ENCODE measurements around the gene MCF2L2. TPM values are rescaled to one million over a fixed set of nuclear protein-coding genes. Genes with fewer than 3 reads are reported as not detected.

Gene MCF2L2
- total and polyA plus RNA-seq, 2 of the 13 experiments (the other 11 are each of a cell fraction or from before 2014, with no cell fraction given) = not detected

- TF ChIP-seq TFAP4 (IDR thresholded peaks at IDR 0.05; ENCODE audit: borderline replicate concordance, low read depth) = peak; percentile 95
- TF ChIP-seq MIER2 (CRISPR knock-in tag; IDR thresholded peaks at IDR 0.05) = peak; percentile 26; the same call in 1 of the 2 replicates
- TF ChIP-seq ISL2 (CRISPR knock-in tag; IDR thresholded peaks at IDR 0.05) = peak; percentile 93
- TF ChIP-seq ZNF580 (CRISPR knock-in tag; IDR thresholded peaks at IDR 0.05; ENCODE audit: borderline replicate concordance, low read depth) = no peak
- TF ChIP-seq TARDBP (CRISPR knock-in tag; IDR thresholded peaks at IDR 0.05) = peak; percentile 75; the same call in 1 of the 2 replicates
- TF ChIP-seq NCOR1 (IDR thresholded peaks at IDR 0.05; ENCODE audit: borderline replicate concordance, low read length) = peak; percentile 75
- TF ChIP-seq RORA (CRISPR knock-in tag; IDR thresholded peaks at IDR 0.05) = no peak; the same call in 1 of the 2 replicates
- TF ChIP-seq GPBP1L1 (CRISPR knock-in tag; IDR thresholded peaks at IDR 0.05) = no peak
- TF ChIP-seq ZNF556 (CRISPR knock-in tag; IDR thresholded peaks at IDR 0.05; ENCODE audit: borderline replicate concordance) = peak; percentile 31; the same call in 1 of the 2 replicates
- TF ChIP-seq CREB1 (IDR thresholded peaks at IDR 0.05) = no peak
- peak; percentile 77 for TF ChIP-seq CREB1 (CRISPR knock-in tag; IDR thresholded peaks at IDR 0.05)
- no peak for TF ChIP-seq ZSCAN9 (CRISPR knock-in tag; IDR thresholded peaks at IDR 0.05; ENCODE audit: borderline replicate concordance)
- TF ChIP-seq PRDM4 (CRISPR knock-in tag; IDR thresholded peaks at IDR 0.05; ENCODE audit: borderline replicate concordance) = no peak
- TF ChIP-seq KDM3A (CRISPR knock-in tag; IDR thresholded peaks at IDR 0.05; ENCODE audit: low read depth) = no peak
- peak; percentile 35 for TF ChIP-seq ATF7 (IDR thresholded peaks at IDR 0.05)
- TF ChIP-seq ATF7 (CRISPR knock-in tag; IDR thresholded peaks at IDR 0.05) = no peak; the same call in 1 of the 2 replicates
- no peak for TF ChIP-seq ZNF564 (CRISPR knock-in tag; IDR thresholded peaks at IDR 0.05)
- TF ChIP-seq ZKSCAN8 (CRISPR knock-in tag; IDR thresholded peaks at IDR 0.05; ENCODE audit: borderline replicate concordance) = no peak
- TF ChIP-seq ZNF557 (CRISPR knock-in tag; IDR thresholded peaks at IDR 0.05) = no peak
- peak; percentile 44; the same call in 1 of the 2 replicates for TF ChIP-seq HMG20A (CRISPR knock-in tag; IDR thresholded peaks at IDR 0.05; ENCODE audit: borderline replicate concordance)
- no peak for TF ChIP-seq GATA4 (IDR thresholded peaks at IDR 0.05; ENCODE audit: borderline replicate concordance, low read depth)
- no peak for TF ChIP-seq ZNF652 (CRISPR knock-in tag; IDR thresholded peaks at IDR 0.05; ENCODE audit: borderline replicate concordance, low read depth)
- TF ChIP-seq ZBTB33 (CRISPR knock-in tag; IDR thresholded peaks at IDR 0.05) = no peak
These were observed 36.1 kb upstream of the MCF2L2 start (continued) for GRCh38 chr3:183464480-183464879.

All from HepG2 (cell line).